GM18508 (cell line): Measurements from ENCODE around the gene ZNF423.

Experiments used
- ATAC-seq: cut with Tn5 transposase; IDR thresholded peaks from one replicate; pipeline ENCODE4 v1.9.1; 2021; ENCODE audit warnings: moderate number of reproducible peaks; ENCODE audit not compliant: insufficient read depth, unreplicated experiment

Gene ZNF423

GRCh38 chr16:49635009-49635350 lies 220.9 kb downstream of the ZNF423 start:
- no peak for ATAC-seq

DNA sequence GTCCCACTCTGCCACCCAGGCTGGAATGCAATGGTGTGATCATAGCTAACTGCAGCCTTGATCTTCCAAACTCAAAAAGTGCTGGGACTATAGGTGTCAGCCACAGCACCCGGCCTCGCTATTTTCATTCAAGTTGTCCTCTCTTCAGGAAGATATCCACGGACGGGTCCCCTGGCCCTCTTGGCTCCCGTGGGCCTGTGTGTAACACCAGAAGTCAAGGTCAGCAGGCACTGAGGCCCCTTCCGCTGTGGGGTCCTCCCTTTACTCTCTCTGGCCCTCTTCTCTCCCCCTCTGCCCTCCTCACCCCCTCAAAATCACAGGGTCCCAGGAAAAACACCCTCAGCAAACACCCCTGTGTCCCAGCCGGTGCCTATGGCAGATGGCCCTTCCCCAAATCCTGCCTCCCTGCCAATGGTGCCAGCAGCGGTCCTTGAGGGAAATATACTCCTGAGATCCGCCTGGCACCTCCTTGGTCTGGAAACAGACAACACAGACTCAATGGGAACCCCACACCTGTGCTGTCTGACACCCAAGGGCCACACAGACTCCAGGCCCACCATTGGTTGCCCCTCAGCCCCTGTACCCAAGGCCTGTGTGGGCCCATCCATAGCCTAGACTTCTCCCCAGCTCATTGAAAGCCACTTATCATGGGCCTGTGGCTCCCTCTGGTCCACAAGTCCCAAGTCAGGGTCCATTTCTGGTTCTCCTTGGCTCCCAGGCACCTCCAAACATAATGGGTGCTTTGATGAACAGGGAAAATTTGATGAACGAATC lies 221.5 kb downstream of the ZNF423 start:
- ATAC-seq: no peak

GRCh38 chr16:49632795-49633184 lies 223.1 kb downstream of the ZNF423 start:
- ATAC-seq: no peak

GRCh38 chr16:49632086-49632794 lies 223.7 kb downstream of the ZNF423 start:
- ATAC-seq: no peak

DNA sequence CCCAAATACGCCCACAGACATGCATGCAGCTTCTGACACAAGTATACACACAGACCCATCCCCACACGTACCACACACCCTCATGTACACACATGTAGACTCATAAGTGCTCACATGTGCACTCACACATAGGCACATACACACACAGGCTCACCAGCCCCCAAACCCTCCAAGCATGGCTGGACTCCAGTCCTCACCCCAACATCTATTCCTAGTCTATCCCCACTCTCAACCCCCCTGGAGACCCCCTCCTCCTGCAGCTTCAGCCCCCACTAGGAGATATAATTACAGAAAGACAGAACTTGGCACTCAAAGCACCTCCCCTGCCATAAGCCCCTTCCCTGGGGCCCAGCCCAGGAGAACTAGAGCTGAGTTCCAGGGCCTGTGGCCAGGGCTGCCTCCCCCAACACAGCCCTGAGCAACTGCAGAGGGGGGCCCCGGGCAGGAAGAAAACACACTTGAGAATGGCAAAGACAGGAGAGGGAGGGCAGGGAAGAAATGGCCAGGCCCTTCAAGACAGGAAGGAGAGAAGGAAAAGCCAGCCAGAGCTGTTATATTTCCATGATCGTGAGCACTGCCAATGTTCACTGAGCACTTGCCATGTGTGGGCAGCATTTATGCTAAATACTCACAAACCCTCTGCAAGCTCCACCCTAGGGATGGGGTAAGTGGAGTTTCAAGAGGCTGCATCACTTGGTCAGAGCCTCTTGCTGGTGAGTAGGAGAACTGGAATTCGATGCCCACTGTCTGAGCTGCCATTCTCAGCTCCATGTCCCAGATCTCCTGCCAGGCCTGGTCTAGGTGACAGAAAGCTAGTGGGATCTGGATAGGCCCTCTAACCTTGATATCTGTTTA lies 224.5 kb downstream of the ZNF423 start:
- no peak for ATAC-seq

GRCh38 chr16:49630783-49631182 lies 225.1 kb downstream of the ZNF423 start:
- ATAC-seq: no peak

DNA sequence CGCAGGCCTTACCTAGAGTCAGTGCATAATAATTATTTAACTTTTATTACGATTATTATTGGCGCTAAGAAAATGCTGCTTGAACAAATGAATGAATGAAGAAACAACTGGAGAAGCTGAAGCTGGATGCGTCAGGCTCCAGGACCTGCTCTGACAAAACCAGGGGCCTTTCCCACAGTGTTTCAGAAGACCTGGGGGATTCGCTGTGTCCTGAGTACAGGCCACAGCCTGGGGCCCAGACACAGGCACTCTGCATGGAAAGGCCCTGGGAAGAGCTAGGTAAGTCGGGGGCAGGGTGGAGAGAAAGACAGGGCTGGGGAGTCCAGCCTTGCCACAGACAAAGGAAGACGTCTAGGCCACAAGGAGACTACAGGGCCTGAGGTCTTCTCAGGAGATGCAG lies 226.1 kb downstream of the ZNF423 start:
- no peak for ATAC-seq

DNA sequence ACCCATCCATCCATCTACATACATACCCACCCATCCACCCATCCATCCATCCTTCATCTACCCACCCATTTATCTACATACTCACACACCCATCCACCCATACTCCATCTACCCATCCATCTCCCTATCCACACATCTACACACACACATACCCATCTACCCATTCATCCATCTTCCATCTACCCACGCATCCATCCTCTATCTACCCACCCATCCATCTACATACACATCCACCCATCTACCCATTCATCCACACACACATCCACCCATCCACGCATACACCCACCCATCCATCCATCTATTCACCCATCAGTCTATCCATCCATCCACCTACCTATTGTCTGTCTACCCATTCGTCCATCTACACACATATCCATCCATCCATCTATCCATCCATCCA lies 227.8 kb downstream of the ZNF423 start:
- ATAC-seq: no peak

GRCh38 chr16:49625311-49626065 lies 230.4 kb downstream of the ZNF423 start:
- ATAC-seq: no peak

DNA sequence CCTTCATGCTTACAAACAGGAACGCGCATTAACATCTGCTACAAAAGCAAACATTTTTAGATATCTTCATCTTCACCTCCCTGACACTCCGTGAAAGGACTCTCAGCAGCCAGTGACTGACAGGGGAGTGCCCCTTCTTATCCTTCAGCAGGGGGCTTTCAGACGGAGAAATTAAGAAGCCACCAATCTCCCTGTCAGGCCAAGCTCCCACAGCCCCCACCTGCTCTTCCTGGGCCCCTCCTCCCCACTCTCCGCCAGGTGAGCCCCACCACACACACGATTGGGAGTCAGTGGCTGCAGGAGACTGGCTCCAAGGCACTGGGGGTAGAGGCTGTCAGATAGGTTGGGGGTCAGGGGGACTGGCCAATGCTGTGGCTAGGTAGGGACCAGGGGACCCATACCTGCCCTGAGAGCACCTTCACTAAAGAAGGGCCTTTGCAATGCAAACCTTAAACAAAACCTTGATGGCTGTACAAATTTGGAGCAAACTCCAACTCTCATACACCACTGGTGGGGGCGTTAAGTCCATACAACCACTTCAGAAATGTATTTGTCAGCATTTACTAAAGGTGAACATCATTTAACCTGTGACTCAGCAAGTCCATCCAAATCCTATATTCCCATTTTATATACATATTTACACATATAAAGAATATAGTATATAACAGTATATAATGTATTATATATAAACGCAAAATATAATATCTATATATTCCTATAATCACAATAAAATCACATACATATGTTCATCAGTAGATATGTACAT lies 232.2 kb downstream of the ZNF423 start:
- ATAC-seq: no peak

DNA sequence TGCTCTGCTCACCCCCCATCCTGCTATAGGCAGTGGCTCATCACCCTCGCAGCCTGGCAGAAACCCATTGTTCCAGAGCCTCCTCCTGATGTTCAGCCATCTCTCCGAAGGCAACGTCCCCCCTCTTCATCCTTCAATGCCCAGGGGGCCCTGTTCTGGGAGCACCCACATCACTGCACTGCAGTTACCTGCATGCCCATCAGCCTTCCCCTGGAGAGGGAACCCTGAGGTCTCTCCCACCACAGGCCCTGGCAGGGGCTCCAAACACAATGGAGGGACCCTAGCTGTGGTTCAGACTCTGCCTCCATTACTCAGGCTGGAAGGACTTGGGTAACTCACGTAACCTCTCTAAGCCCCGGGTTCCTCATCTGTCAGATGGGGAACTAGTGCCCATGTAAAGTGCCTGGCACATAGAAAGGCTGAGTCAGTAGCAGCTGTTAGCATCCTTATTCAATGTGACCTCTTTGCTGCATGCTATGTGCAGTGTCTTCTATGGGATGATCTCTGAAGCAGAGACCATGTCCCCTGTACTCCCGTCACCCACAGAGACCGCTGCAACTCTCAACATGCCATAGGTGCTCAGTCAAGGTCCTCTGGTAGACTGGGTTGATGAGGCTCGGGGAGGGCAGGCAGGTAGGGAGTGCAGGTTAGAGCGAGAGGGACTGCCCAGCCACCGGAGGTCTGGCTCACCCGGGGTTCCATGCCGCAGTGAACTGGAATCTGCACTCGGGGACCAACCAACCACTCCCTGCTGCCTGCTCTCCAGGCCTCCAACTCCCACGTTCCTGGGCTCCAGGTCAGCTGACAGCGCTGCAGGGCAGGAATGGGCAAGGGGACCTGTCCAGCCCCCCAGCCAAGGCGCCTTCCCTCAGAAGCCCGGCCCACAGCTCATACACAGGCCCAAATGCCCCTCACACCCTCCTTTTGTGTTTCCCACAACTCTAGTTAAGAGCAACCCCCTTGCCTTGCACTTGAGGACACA lies 233.2 kb downstream of the ZNF423 start:
- ATAC-seq: no peak

DNA sequence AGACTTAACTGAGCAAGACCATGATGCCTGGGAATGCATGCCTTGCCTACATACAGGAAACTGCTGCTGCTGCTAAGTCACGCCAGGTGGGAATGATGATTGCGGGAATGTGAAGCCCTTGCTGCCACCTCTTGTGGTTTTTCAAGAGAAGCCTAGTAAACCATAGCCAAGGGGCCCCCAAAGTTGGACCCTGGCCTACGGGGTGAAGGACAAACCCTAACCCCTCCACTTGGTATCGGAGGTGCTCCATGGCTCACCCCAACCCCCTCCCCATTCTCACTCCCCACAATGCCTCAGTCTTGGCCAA lies 233.9 kb downstream of the ZNF423 start:
- ATAC-seq: no peak

DNA sequence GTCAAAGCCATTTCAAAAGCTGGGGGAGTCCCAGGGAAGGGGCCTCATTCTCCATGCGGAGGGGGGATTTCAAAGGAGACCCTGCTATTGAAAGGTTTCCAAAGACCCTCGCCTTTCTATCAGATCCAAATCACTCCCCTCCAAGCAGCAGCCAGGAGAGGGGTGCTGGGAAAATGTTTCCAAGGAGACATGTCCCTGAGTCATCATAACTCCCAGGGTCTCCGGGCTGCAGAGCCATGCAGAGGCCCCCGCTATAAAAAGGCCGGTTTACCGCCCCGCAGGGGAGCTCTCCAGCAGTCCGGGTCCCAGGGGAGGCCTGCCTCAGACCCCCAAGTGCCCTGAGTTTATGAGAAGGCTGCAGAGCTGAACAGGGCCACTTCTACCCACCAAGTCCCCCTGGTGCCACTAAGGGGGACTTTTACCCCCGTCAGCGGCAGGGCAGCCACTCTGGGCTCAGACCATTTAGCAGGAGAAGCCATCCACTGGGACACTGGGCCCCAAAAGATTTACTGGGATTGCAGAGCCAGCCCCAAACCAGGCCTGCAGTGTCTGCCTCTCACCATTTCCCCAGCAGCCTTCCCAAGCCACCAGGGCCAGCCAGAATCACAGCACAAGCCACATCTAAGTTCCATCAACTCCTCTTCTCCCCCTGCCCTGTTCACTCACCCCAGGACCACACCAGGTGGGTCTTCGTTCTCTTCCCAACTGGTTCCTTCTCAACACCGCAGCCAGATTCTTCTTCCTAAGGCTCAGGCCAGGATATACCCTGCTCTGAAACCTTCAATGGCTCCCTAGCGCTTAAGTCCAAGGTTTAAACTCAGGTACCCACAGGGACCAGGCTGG lies 234.4 kb downstream of the ZNF423 start:
- no peak for ATAC-seq

- ATAC-seq: no peak
Measured at GRCh38 chr16:49620869-49621240, 235.1 kb downstream of the ZNF423 start.

DNA sequence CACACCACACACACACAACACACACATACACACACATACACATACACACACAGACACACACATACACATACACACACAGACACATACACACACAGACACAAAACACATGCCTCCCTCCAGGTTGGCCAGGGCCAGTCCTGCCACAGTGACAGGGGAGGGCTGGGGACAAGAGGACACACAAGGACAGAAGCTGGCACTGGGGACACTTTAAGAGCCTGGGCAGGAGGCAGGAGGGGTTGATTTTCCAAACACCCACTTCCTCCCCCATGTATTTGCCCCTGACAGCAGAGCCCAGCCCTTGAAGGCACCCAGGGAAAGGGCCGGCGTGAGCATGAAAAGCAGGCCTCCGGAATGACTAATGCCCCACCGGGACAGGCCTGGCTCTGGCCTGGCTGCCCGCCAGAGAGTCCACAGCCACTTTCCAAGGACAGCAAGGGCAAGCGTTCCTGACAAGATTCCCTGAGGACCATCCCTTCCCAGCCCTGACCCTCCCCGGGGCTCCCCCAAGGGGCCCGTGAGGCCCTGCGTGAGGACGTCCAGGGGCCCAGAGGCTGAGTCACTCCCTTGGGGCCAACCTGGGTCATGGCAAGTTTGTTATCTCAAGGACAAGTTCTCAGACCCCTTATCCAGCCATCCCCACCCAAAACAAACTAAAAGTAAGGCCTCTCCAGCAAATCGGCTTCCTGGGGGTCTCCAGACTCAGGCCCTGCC lies 235.6 kb downstream of the ZNF423 start:
- ATAC-seq: no peak

- ATAC-seq: no peak
Measured at GRCh38 chr16:49619811-49620157, 236.1 kb downstream of the ZNF423 start.

DNA sequence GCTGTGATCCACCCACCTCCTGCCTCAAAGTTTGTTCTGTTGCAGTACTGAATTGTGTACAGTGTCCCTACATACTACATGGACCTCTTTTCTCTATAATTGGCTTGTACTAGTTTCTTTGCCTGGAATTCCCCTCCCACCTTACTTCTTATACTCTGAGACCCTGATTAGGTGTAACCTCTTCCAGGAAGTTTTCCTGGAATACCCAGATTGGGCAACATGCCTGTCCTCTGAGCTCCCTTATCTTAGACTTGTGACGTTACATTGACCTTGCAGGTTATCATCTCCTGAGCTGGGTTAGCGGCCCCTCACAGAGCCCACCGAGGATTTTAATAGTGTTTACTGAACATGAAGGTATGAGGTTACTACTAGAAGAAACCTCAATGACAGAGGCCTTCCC lies 237.0 kb downstream of the ZNF423 start:
- ATAC-seq: no peak
